Neural cell (in vitro differentiated cells): Measurements from ENCODE around the gene ALKBH3.

ENCODE experiments used
- CTCF ChIP-seq: fragments of 450-650 bp; IDR thresholded peaks from 2 replicates; pipeline ENCODE4 v1.5.1; 2014; ENCODE audit warnings: antibody characterized with exemption, mild to moderate bottlenecking, moderate library complexity; ENCODE audit not compliant: poor library complexity, severe bottlenecking
- MXI1 ChIP-seq: fragments of 450-650 bp; conservative IDR thresholded peaks from 2 replicates; pipeline ENCODE4 v1.6.1; 2014; ENCODE audit warnings: antibody characterized with exemption, mild to moderate bottlenecking; ENCODE audit not compliant: poor library complexity, severe bottlenecking

- TF ChIP-seq CTCF (no peak), MXI1 (no peak)
These were observed 76.9 kb downstream of the ALKBH3 start for GRCh38 chr11:43957571-43957970.
